ENCODE data around the gene STUB1.

DNA sequence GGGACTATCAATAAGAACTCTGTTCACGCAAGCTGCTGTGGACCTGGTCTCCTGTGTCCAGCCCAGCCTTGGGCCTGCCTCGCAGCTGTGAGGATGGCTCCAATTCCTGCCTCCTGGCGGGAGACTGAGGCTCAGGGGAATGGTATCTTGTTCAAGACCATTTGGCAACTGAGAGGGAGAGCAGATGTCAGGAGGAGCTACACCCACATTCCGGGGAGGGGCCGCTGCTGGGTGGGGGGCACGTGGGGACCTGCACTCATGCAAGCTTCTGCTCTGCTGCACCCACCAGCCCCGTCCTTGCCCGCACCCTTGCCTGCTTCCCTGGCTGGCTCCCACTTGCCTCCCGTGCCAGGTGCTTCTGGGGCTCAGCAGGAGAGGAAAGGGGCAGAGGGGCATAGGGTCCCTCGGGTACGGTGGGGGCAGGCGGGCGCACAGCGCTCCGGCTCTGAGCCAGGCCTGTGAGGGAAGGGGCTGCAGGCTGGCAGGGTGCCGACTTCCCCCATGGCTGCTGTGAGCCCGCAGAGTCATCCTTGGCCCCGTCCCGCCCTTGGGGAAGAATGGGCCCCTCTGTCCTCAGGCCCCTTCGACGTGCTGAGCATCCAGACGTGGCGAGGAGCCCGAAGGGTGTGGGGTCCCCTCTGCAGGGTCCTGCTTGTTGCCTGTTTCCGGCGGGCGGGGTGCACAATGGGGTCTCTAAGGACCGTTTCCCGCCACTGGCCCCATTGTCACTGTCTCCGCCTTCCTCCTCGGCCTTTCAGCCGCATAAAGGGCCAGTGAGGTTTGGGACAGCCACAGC lies 37.4 kb downstream of the STUB1 start:
- TF ChIP-seq TAF1 (IDR thresholded peaks at IDR 0.05; ENCODE audit: borderline replicate concordance, insufficient read depth, low read length) (no peak), SIN3A (IDR thresholded peaks at IDR 0.05; ENCODE audit: borderline replicate concordance, insufficient read depth, low read length) (no peak), POLR2AphosphoS5 (IDR thresholded peaks at IDR 0.05; ENCODE audit: low read depth, low read length) (no peak; the same call in 1 of the 2 replicates), FOXP2 (optimal IDR thresholded peaks at IDR 0.05; ENCODE audit: borderline replicate concordance, extremely low read depth, extremely low read length, insufficient read depth) (no peak)
- TF ChIP-seq, protein P1, sequence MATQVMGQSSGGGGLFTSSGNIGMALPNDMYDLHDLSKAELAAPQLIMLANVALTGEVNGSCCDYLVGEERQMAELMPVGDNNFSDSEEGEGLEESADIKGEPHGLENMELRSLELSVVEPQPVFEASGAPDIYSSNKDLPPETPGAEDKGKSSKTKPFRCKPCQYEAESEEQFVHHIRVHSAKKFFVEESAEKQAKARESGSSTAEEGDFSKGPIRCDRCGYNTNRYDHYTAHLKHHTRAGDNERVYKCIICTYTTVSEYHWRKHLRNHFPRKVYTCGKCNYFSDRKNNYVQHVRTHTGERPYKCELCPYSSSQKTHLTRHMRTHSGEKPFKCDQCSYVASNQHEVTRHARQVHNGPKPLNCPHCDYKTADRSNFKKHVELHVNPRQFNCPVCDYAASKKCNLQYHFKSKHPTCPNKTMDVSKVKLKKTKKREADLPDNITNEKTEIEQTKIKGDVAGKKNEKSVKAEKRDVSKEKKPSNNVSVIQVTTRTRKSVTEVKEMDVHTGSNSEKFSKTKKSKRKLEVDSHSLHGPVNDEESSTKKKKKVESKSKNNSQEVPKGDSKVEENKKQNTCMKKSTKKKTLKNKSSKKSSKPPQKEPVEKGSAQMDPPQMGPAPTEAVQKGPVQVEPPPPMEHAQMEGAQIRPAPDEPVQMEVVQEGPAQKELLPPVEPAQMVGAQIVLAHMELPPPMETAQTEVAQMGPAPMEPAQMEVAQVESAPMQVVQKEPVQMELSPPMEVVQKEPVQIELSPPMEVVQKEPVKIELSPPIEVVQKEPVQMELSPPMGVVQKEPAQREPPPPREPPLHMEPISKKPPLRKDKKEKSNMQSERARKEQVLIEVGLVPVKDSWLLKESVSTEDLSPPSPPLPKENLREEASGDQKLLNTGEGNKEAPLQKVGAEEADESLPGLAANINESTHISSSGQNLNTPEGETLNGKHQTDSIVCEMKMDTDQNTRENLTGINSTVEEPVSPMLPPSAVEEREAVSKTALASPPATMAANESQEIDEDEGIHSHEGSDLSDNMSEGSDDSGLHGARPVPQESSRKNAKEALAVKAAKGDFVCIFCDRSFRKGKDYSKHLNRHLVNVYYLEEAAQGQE (IDR thresholded peaks at IDR 0.05; ENCODE audit: insufficient read depth in 1 of 2, low read depth in 2 of 2, low read length in 2 of 2), result no peak
